ENCODE measurements around the gene PDE11A.

DNA sequence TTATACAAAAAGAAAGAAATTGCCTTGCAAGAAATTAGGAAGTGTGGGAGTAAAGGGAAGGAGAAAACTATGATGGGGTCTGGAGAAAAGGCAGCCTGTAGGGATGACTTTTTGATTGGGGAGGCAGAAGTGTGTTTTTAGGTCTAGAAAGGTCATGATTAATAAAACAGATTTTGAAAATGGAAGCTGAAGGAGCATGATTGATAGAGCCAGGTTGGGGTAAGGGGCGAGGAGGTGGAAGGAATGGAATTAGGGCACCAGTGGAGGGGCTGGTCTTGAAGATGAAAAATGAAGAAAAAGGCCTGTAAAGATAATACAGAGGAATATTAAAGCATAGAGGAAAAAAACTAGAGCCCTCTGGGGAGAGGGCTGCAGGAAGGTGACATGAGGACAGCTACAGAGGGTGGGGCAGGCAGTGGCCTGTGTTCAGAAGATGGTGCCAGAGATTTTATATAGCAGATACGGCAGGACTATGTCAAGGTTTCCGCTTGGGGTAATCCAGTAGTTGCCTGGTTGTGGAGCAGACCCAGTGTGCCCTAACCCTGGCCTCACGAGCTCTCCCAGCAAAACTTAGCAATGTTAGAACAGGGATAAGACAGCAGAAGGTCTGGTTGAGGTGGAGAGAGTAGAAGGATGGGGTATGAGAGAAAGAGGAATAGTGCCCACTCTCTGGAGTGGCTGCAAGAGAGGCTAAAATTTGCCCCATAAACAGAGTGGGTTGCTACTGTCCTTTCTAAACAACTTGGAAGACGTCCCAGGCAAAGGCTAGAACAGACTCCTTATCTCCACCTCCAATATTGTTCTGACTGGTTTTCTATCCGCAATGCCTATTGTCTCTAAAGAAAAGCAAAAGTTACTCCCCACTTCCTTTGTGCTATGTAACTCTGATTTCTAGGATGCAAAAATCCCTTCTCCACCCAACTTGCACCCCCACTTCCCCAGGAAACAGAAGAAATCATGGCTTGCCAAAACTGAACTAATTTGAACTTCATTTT is 392.7 kb downstream of the PDE11A start:
- no peak for TF ChIP-seq POLR2A (IDR thresholded peaks at IDR 0.05)
- TF ChIP-seq, protein P1, sequence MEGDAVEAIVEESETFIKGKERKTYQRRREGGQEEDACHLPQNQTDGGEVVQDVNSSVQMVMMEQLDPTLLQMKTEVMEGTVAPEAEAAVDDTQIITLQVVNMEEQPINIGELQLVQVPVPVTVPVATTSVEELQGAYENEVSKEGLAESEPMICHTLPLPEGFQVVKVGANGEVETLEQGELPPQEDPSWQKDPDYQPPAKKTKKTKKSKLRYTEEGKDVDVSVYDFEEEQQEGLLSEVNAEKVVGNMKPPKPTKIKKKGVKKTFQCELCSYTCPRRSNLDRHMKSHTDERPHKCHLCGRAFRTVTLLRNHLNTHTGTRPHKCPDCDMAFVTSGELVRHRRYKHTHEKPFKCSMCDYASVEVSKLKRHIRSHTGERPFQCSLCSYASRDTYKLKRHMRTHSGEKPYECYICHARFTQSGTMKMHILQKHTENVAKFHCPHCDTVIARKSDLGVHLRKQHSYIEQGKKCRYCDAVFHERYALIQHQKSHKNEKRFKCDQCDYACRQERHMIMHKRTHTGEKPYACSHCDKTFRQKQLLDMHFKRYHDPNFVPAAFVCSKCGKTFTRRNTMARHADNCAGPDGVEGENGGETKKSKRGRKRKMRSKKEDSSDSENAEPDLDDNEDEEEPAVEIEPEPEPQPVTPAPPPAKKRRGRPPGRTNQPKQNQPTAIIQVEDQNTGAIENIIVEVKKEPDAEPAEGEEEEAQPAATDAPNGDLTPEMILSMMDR (IDR thresholded peaks at IDR 0.05 in 4 of 5, conservative IDR thresholded peaks at IDR 0.05 in 1 of 5), result no peak
